Common myeloid progenitor, CD34-positive (primary cell): Measurements from ENCODE around the gene MORN1.

Experiments used
- CTCF ChIA-PET: fragments of 350-600 bp; sonication (Branson Sonifier 250); formaldehyde crosslinking; loops from one replicate; lab custom pipeline; 2021; ENCODE audit warnings: antibody characterized with exemption; lab: Charles Lee
- POLR2A ChIA-PET: fragments of 350-600 bp; sonication (Branson Sonifier 250); formaldehyde crosslinking; loops from one replicate; lab custom pipeline; 2021; ENCODE audit warnings: antibody characterized with exemption; lab: Charles Lee
- DNase-seq, 3 donors: peaks; one replicate each; pipeline versions ENCODE4 v3.0.0 to v3.0.0-alpha.2; 2013
- H3K27ac ChIP-seq, 2 experiments: 1 replicate in 1 of 2; 2 replicates in 1 of 2; pipeline ENCODE4 v1.7.0; 2013; ENCODE audit warnings: inconsistent platforms in 2 of 2, low read length in 2 of 2, mild to moderate bottlenecking in 2 of 2, low read depth in 1 of 2, moderate library complexity in 1 of 2; ENCODE audit not compliant: severe bottlenecking in 2 of 2, insufficient read depth in 1 of 2, poor library complexity in 1 of 2
- H3K27me3 ChIP-seq, 5 experiments: replicated peaks in 2 of 5; 1 replicate in 3 of 5; 2 replicates in 2 of 5; pipeline versions ENCODE4 v1.6.1 to v1.7.0; 2013; ENCODE audit warnings: low read length in 4 of 5, mild to moderate bottlenecking in 2 of 5, moderate library complexity in 2 of 5, inconsistent platforms in 1 of 5; ENCODE audit not compliant: insufficient read depth in 5 of 5, control insufficient read depth in 4 of 5
- H3K36me3 ChIP-seq, 4 experiments: 1 replicate in 2 of 4; 2 replicates in 2 of 4; pipeline versions ENCODE4 v1.6.1 to v1.7.0; 2013; ENCODE audit warnings: low read length in 3 of 4, control low read depth in 1 of 4, mild to moderate bottlenecking in 1 of 4; ENCODE audit not compliant: control insufficient read depth in 4 of 4, insufficient read depth in 4 of 4
- H3K4me1 ChIP-seq, 4 experiments: 1 replicate in 3 of 4; 2 replicates in 1 of 4; pipeline versions ENCODE4 v1.6.1 to v1.7.1; 2013; ENCODE audit warnings: low read length in 3 of 4, mild to moderate bottlenecking in 3 of 4, control low read depth in 1 of 4, inconsistent platforms in 1 of 4, moderate library complexity in 1 of 4; ENCODE audit not compliant: control insufficient read depth in 4 of 4, insufficient read depth in 4 of 4; ENCODE audit errors: control extremely low read depth in 1 of 4
- H3K4me3 ChIP-seq, 7 experiments: 1 replicate in 4 of 7; 2 replicates in 3 of 7; pipeline versions ENCODE4 v1.5.1 to v1.7.0; 2013; ENCODE audit warnings: mild to moderate bottlenecking in 7 of 7, low read length in 6 of 7, moderate library complexity in 6 of 7, inconsistent platforms in 2 of 7, low read depth in 2 of 7, control low read depth in 1 of 7; ENCODE audit not compliant: insufficient read depth in 4 of 7, control insufficient read depth in 1 of 7; ENCODE audit errors: extremely low read depth in 1 of 7
- H3K9me3 ChIP-seq, 5 experiments: 1 replicate in 4 of 5; 2 replicates in 1 of 5; pipeline versions ENCODE4 v1.6.1 to v1.7.1; 2013; ENCODE audit warnings: low read length in 4 of 5, mild to moderate bottlenecking in 2 of 5, inconsistent platforms in 1 of 5, low read depth in 1 of 5, moderate library complexity in 1 of 5; ENCODE audit not compliant: control insufficient read depth in 4 of 5, insufficient read depth in 2 of 5; ENCODE audit errors: control extremely low read depth in 1 of 5
- WGBS: methylation state at CpG from one replicate; pipeline ENCODE4 v1.1.5; 2013; ENCODE audit not compliant: insufficient coverage; 5-methylcytosine and 5-hydroxymethylcytosine counted together

Gene MORN1

DNA sequence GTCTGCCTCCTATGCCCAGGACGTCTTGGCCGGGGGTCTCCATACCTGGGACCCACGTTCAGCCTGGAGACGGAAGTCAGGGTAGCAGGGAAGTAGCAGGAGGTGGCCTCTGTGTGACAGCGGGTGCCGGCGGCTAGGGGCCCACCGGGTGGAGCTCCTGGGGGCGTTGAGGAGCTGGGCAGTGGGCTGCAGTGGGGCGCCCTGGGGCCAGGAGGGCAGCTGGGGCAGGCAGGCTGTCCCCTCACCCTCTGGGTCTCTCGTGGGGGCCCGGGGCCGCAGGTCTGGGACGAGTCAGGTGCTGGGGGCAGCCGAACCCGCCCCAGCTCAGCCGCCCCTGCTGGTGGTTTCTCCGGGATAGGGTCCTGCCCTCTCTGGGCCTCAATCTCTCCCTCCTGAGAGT lies 35.7 kb upstream of the MORN1 start:
- no peak overlapping the region for H3K27ac ChIP-seq
- H3K9me3 ChIP-seq: peaks cover 0 to 12% (median 8%) of the 10 kb centered on the region in 5 experiments
- peaks cover 0 to 18% (median 10%) of the 10 kb centered on the region in 4 experiments for H3K4me1 ChIP-seq
- H3K4me3 ChIP-seq: no peak overlapping the region
- ChIA-PET CTCF (interaction anchor here (0.8 kb wide), 1 partner anchor 15 kb away, joined by 3 read pairs; no protein-coding TSS in a partner anchor), POLR2A (no interaction called here)
- H3K36me3 ChIP-seq: no peaks in the 10 kb centered on the region
- 90% methylated on average over 14 of the region's 18 CpGs for WGBS
- no peak for DNase-seq
- H3K27me3 ChIP-seq: peaks cover 0 to 6% (median 0%) of the 10 kb centered on the region in 5 experiments

GRCh38 chr1:2426540-2426939 lies 35.2 kb upstream of the MORN1 start:
- ChIA-PET CTCF (interaction anchor here (1.1 kb wide), 1 partner anchor 102 kb away, joined by 3 read pairs; no protein-coding TSS in a partner anchor), POLR2A (no interaction called here)
- Histone ChIP-seq H3K36me3 (no peaks in the 10 kb centered on the region), H3K4me3 (no peak overlapping the region), H3K27me3 (peaks cover 0 to 6% (median 0%) of the 10 kb centered on the region in 5 experiments), H3K9me3 (peaks cover 0 to 12% (median 8%) of the 10 kb centered on the region in 5 experiments), H3K4me1 (peaks cover 0 to 18% (median 8%) of the 10 kb centered on the region in 4 experiments), H3K27ac (no peak overlapping the region)
- WGBS: 81% methylated on average over 16 of the region's 18 CpGs
- no peak for DNase-seq

DNA sequence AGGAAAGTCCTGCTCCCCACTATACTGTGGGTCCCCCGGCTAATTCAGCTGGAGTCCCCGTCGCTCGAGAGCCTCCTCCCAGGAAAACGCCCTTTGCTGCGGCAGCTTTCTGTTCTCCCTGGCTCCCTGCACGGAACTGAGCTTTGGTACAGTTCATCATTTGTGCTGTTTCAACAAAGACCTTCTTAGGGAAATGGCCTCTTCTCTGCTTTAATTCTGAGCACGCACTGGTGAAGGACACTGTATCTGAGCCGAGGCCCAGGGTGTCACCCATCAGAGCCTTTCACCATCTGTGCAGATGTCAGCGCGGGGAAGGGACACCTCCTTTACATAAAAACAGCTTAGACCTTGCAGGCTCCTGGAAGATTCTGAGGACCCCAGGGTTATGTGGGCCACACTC lies 34.5 kb upstream of the MORN1 start:
- no peak for DNase-seq
- WGBS: 93% methylated on average over 11 of the region's 11 CpGs
- peaks cover 0 to 12% (median 8%) of the 10 kb centered on the region in 5 experiments for H3K9me3 ChIP-seq
- POLR2A ChIA-PET: no interaction called here
- H3K27me3 ChIP-seq: peaks cover 0 to 6% (median 0%) of the 10 kb centered on the region in 5 experiments
- CTCF ChIA-PET: interaction anchor here (1.1 kb wide), 1 partner anchor 103 kb away, joined by 3 read pairs; no protein-coding TSS in a partner anchor
- no peaks in the 10 kb centered on the region for H3K36me3 ChIP-seq
- H3K4me3 ChIP-seq: no peak overlapping the region
- peaks cover 0 to 13% (median 6%) of the 10 kb centered on the region in 4 experiments for H3K4me1 ChIP-seq
- no peak overlapping the region for H3K27ac ChIP-seq

DNA sequence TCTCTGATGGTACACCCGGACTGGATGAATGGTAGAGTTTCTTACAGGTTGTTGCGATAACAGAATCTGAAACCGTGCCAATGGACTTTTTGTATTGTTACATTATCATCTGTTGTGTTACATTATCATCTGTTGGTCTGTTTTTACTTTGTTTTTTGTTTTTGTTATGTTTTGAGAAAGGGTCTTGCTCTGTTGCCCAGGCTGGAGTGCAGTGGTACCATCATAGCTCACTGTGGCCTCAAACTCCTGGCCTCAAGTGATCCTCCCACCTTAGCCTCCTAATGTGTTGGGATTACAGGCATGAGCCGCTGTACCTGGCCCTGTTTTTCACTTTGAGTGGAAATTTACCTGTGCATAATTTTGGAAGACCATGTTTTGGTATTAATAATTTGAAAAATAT lies 31.2 kb upstream of the MORN1 start:
- POLR2A ChIA-PET: no interaction called here
- DNase-seq: no peak
- WGBS: 100% methylated on average over 3 of the region's 4 CpGs
- H3K9me3 ChIP-seq: peaks cover 0 to 8% (median 5%) of the 10 kb centered on the region in 5 experiments
- H3K27ac ChIP-seq: no peak overlapping the region
- H3K27me3 ChIP-seq: peaks cover 0 to 32% (median 0%) of the 10 kb centered on the region in 5 experiments
- H3K4me1 ChIP-seq: no peaks in the 10 kb centered on the region
- no peaks in the 10 kb centered on the region for H3K36me3 ChIP-seq
- no peak overlapping the region for H3K4me3 ChIP-seq
- CTCF ChIA-PET: no interaction called here

DNA sequence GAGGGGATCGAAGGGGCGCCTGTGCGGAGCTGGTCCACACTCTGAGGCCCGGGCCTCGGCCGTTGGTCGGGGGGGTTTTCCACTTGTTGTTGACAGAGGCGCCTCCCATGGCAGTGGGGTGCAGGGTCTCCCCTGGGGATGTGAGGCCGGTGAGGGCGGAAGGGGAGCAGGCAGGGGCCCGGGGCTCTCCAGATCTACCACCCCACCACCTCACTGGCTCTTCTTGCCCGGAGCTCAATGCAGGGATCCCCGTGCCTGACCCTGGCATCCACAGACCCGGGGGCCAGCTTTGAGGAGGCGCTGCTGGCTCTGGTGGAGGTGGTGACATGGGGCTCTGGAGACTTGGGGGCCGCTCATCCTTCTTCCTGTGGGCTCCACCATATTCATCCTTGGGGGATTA lies 28.1 kb upstream of the MORN1 start:
- CTCF ChIA-PET: no interaction called here

GRCh38 chr1:2418791-2419320 lies 27.5 kb upstream of the MORN1 start:
- H3K27me3 ChIP-seq: peaks cover 0 to 34% (median 0%) of the 10 kb centered on the region in 5 experiments
- no peaks in the 10 kb centered on the region for H3K36me3 ChIP-seq
- no peak for DNase-seq
- CTCF ChIA-PET: interaction anchor here (1.6 kb wide), 1 partner anchor 15 kb away, joined by 5 read pairs; no protein-coding TSS in a partner anchor
- 81% methylated on average over 13 of the region's 16 CpGs for WGBS
- no peak overlapping the region for H3K27ac ChIP-seq
- no peak overlapping the region for H3K4me3 ChIP-seq
- H3K4me1 ChIP-seq: peaks cover 0 to 31% (median 30%) of the 10 kb centered on the region in 4 experiments
- POLR2A ChIA-PET: no interaction called here
- H3K9me3 ChIP-seq: peaks cover 0 to 8% (median 5%) of the 10 kb centered on the region in 5 experiments

More for the DNA sequence above, 28.1 kb upstream of the MORN1 start:
- Histone ChIP-seq H3K36me3 (no peaks in the 10 kb centered on the region), H3K27ac (no peak overlapping the region), H3K4me3 (no peak overlapping the region), H3K9me3 (peaks cover 0 to 8% (median 5%) of the 10 kb centered on the region in 5 experiments), H3K4me1 (peaks cover 0 to 25% (median 25%) of the 10 kb centered on the region in 4 experiments), H3K27me3 (peaks cover 0 to 34% (median 0%) of the 10 kb centered on the region in 5 experiments)
- POLR2A ChIA-PET: no interaction called here
- no peak for DNase-seq
- WGBS: 92% methylated on average over 15 of the region's 16 CpGs

DNA sequence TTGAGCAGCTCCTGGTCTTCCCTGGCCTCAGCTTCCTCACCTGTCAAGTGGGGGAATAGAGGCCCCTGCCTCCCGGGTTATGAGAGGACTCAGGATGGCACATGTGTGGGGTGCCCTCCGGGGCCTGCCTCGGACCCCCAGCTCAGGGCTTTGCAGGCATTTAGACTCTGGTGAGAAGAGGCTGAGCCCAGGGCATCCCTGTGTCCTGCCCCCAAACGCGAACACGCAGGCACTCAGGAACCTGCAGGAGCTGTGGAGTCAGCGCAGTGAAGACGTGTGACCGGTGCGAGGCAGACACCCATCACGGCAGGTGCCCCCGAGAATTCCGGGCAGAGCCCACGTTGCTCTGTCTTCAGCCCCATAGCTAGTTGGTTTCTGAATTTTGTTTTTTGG lies 26.5 kb upstream of the MORN1 start:
- DNase-seq: no peak
- WGBS: 87% methylated on average over 13 of the region's 14 CpGs
- Histone ChIP-seq H3K4me1 (peaks cover 0 to 41% (median 40%) of the 10 kb centered on the region in 4 experiments), H3K27ac (no peak overlapping the region), H3K4me3 (no peak overlapping the region), H3K36me3 (no peaks in the 10 kb centered on the region), H3K9me3 (no peaks in the 10 kb centered on the region), H3K27me3 (peaks cover 0 to 28% (median 0%) of the 10 kb centered on the region in 5 experiments)
- POLR2A ChIA-PET: no interaction called here
- CTCF ChIA-PET: interaction anchor here (1.2 to 4.0 kb wide), 4 partner anchors 12 to 144 kb away, joined by 4 to 28 read pairs (median 4); no protein-coding TSS in a partner anchor
